GM10248 (cell line): ENCODE data around the gene STK17A.
"Not testable (repeated sequence)": the region's sequence is repeated elsewhere in the genome, so short reads cannot be mapped to it uniquely, and the experiment has no call there.

Experiments used
- CTCF ChIA-PET: fragments of 300-600 bp; sonication (Branson Sonifier 250); formaldehyde crosslinking; extraction: SDS; loops from one replicate; lab custom pipeline; 2021; ENCODE audit warnings: antibody characterized with exemption; lab: Yijun Ruan, JAX
- POLR2A ChIA-PET: fragments of 350-650 bp; sonication (Branson Sonifier 250); formaldehyde crosslinking; extraction: SDS; loops from one replicate; lab custom pipeline; 2020; ENCODE audit warnings: antibody characterized with exemption; lab: Yijun Ruan, JAX
- DNase-seq: peaks from one replicate; pipeline ENCODE4 v3.0.0; 2012; ENCODE audit errors: extremely low spot score
- CTCF ChIP-seq: IDR thresholded peaks from 2 replicates; pipeline ENCODE4 v1.5.1; 2012; ENCODE audit warnings: mild to moderate bottlenecking, low read depth; ENCODE audit errors: extremely low read depth, missing control alignments, control extremely low read depth

Gene STK17A

DNA sequence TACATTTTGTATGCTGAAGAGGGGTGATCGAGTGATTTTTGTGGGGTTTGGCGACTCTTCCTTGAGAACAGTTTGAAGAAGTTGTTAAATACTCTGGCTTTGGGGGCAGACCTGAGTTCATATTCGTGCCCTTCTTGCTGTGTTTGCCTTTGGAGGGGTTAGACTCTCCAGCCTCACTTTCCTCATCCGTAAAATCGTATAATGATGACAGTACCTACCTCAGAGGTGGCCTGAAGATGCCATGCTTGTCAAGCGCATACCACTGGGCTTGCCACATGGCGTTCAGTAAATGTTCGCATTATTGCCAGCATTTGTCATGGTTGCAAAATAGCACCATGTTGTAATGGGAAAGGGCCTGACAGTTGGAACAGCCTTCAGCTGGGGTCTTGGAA is 1.3 kb downstream of the STK17A start:
- no peak for DNase-seq
- TF ChIP-seq CTCF = no peak
- CTCF ChIA-PET = interaction anchor here (0.8 to 7.5 kb wide), 8 partner anchors 12 to 254 kb away, joined by 3 to 154 read pairs (median 47); no protein-coding TSS in a partner anchor
- POLR2A ChIA-PET = interaction anchor here (0.8 kb wide), 1 partner anchor 116 kb away, joined by 3 read pairs; no protein-coding TSS in a partner anchor

- POLR2A ChIA-PET = interaction anchor here (0.8 kb wide), 1 partner anchor 115 kb away, joined by 3 read pairs; no protein-coding TSS in a partner anchor
- not testable (repeated sequence) for DNase-seq
- CTCF ChIA-PET = interaction anchor here (0.8 to 7.5 kb wide), 9 partner anchors 13 to 254 kb away, joined by 3 to 154 read pairs (median 39); no protein-coding TSS in a partner anchor
These were observed 1.8 kb downstream of the STK17A start for GRCh38 chr7:43584733-43585132.

DNA sequence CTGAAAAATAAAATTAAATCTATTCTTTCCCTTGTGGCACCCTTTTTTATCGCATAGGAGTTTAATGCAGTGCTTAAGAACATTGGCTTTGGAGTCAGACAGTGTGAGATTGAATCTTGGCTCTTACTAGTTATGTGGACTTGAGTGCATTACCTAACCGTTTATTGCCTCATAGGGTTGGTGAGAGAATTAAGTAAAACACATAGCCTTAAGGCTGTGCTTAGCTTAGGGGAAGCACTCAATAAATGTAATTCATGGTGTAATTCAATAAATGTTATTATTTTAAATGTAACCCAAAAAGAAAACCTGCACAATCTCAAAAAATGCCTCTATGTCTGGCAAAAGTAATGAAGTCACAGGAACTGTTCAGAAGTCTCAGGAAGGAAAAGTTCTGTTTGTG is 2.7 kb downstream of the STK17A start:
- DNase-seq = no peak
- ChIA-PET POLR2A (no interaction called here), CTCF (interaction anchor here (1.4 to 6.8 kb wide), 6 partner anchors 14 to 249 kb away, joined by 4 to 154 read pairs (median 47); no protein-coding TSS in a partner anchor)
- TF ChIP-seq CTCF = no peak

DNA sequence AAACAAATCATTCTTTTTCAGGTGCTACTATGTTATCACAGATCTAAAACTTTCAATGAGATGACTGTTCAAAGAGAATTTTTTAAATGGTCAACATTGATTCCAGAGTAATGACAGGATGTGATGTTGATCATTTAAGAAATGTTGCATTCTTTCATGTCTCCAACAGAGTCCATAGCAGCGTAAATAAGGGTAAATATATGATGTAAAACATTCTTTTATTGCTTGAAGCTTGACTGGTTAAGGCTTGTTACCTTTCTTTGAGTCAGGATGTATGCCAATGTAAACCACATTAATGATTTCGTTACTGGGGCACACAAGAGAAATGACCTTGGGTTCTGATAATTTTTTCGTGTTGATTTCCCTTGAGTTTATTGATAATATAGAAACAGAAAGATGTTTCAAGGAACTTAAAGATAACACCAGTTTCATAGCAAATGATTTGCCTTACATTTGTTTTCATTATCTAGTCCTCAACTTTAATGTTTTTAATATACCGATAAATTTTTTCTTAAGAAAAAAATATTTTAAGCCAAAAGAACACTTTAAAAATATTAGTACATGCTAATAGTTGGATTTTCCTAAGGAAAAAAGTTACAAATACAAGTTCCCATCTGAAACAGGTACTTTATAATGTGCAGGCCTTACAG is 3.5 kb downstream of the STK17A start:
- ChIA-PET CTCF (interaction anchor here (0.9 to 6.8 kb wide), 8 partner anchors 7 to 252 kb away, joined by 3 to 154 read pairs (median 20); no protein-coding TSS in a partner anchor), POLR2A (interaction anchor here (0.7 to 1.2 kb wide), 3 partner anchors 62 to 143 kb away, joined by 3 to 4 read pairs (median 3); partner anchors contain the start of gene COA1)
- no peak for TF ChIP-seq CTCF
- no peak for DNase-seq

DNA sequence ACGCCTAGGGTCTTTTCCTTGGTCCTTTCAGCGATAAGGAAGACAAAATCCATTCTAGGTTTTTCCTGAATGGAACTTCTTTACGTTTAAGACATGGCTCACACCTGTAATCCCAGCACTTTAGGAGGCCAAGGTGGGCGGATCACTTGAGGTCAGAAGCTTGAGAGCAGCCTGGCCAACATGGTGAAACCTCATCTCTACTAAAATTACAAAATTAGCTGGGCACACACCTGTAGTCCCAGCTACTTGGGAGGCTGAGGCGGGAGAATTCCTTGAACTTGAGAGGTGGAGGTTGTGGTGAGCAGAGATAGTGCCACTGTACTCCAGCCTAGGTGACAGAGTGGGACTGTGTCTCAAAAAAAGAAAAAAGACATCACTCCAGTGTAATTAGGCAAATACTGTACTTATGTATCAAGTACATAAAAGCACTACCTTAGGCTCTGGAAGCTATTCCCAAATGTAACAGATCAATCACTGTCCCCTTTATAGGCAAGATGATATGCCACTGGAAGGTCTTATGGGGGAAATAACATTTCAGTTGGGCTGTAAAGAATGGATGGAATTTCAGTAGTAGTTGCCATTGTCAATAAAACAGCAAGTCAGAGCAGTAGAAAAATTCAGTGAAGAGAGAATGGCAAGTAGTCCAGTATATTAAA is 5.7 kb downstream of the STK17A start:
- no peak for TF ChIP-seq CTCF

DNA sequence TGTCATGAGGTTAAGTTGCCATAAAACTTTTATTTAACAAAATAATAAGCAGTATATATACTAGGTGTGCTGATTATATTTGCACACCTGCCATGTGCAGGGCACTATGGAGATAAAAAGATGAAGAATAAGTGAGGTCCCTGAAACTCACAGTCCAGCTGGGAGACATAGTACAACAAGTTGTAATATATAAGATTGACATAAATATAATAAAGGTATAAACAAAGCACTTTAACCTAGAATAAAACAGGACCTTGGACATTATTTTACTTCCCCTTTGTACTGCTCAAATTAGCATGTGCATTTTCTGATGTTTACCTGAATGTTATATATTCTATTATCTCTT is 6.2 kb downstream of the STK17A start:
- ChIA-PET POLR2A (no interaction called here), CTCF (interaction anchor here (0.9 to 4.9 kb wide), 2 partner anchors 28 to 111 kb away, joined by 3 to 26 read pairs; no protein-coding TSS in a partner anchor)
- no peak for TF ChIP-seq CTCF
- DNase-seq = no peak

More for the DNA sequence above, 5.7 kb downstream of the STK17A start:
- CTCF ChIA-PET = interaction anchor here (0.9 to 4.9 kb wide), 3 partner anchors 29 to 250 kb away, joined by 3 to 26 read pairs (median 13); no protein-coding TSS in a partner anchor
- no peak for DNase-seq
- POLR2A ChIA-PET = no interaction called here
